ENCODE measurements around the gene TMPRSS11B. TPM values are rescaled to one million over a fixed set of nuclear protein-coding genes. Genes with fewer than 3 reads are reported as not detected.
"Not testable (repeated sequence)": the region's sequence is repeated elsewhere in the genome, so short reads cannot be mapped to it uniquely, and the experiment has no call there.

Gene TMPRSS11B
- total RNA-seq, 1 experiment from 2014 or later: not detected

DNA sequence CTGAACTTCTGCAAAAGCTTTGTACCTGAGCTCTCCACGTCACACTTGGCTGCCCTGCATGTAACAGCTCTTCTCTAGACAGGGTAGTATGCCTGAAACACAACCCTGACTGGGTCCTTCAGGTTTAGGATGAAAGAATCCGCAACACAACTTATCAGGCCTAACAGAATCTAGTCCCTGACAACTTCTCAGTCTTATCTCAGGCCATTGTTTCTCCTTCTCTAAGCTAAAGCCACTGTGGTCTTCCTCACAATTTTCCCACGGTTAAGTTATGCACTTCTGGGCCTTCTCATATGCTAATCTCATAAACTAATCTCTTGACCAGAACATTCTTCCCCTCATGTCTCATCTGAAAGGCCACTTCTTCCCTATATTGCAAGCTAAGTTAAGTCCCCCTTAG lies 10.8 kb upstream of the TMPRSS11B start:
- no peak for DNase-seq
- no peak overlapping the region for H3K4me3 ChIP-seq
- no peaks in the 10 kb centered on the region for H3K36me3 ChIP-seq
- H3K27me3 ChIP-seq: no peaks in the 10 kb centered on the region
- H3K9me3 ChIP-seq: no peaks in the 10 kb centered on the region

DNA sequence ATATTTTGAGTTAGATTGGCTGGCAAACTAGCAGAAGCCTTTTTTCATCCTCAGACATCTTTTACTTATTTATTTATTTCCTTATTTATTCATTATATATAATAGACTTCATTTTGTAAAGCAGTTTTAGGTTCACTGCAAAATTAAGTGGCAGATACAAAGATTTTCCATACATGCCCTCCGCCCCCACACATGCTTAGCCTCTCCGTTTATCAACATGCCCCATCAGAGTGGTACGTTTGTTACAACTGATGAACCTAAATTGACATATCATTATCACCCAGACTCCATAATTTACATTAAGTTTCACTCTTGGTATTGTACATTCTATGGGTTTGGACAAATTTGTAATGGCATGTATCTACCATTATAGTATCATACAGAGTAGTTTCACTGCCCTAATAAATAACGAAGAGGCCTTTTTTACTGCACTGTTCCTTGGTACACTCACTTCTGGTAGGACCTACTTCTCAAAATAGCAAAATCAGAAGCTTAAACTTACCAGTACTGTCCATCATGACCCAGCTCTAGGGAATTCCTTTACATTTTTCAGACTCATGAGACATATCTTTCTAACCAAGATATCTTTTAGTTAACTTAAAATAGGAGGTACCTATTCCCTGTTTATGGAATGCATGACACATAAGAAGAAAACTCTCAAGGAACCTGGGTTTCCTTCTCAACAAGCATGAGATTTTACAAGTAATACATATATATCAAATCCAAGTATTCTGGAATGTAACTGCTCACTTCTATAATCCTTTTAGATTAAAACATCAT lies 4.8 kb upstream of the TMPRSS11B start:
- no peaks in the 10 kb centered on the region for H3K27me3 ChIP-seq
- no peaks in the 10 kb centered on the region for H3K9me3 ChIP-seq
- DNase-seq: no peak
- no peaks in the 10 kb centered on the region for H3K36me3 ChIP-seq
- H3K4me3 ChIP-seq: no peak overlapping the region

DNA sequence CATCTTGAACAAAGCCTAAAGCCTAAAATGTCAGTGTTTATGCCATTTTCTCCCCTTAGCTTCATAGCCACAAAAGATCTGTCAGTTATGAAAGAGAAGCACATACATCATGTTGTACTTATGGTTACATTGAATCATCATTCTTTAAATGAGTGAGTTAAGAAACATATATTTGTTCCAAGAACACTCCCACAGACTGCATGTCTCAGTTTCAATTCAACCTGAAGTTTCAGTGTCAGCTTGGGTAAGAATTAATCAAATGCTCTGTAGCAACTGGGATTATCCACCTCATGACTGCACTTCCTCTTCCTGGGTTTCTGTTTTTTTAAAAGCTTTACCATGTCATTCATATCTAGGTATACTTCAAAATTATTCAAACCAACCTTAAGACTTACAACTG lies 3.9 kb upstream of the TMPRSS11B start:
- Histone ChIP-seq H3K36me3 (no peaks in the 10 kb centered on the region), H3K4me3 (no peak overlapping the region), H3K9me3 (no peaks in the 10 kb centered on the region), H3K27me3 (no peaks in the 10 kb centered on the region)
- no peak for DNase-seq

DNA sequence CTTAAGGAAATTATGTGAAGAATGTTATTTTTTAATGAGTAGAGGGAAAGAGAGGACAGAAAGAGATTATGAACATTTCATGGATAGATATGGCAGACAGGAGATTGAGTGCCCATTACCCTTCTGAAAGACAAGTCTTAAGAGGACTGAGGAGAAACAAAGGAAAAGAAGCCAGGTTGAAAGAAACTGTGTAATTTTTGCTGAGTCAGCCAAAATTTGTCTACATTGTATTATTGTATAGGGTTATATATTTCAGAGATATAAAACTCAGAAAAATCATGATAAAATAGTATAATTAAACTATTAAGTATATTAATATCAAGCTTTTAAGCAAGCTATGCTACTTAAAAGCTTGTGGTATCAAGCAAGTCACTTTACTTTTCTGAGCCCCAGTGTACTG lies 4.9 kb downstream of the TMPRSS11B start:
- H3K36me3 ChIP-seq: no peaks in the 10 kb centered on the region
- no peaks in the 10 kb centered on the region for H3K27me3 ChIP-seq
- DNase-seq: no peak
- H3K9me3 ChIP-seq: no peaks in the 10 kb centered on the region
- H3K4me3 ChIP-seq: no peak overlapping the region

DNA sequence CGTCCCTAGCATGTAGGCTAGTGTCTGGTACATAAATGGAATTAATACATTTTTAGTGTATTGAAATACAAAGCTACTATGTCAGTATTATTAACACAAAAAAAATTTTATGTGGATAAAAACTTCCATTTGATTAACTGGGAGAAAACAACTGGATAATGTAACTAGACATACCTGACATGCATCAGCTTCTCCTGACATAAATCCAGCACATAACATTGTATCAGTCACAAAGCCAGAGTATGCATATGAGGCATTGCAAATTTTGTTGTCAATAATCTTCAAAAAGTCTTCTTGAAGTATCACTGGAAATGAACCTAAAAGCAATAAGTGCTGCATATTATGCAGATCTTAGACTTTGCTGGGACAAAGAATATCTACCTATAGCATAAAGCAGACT lies 16.9 kb downstream of the TMPRSS11B start:
- DNase-seq: no peak
- Histone ChIP-seq H3K36me3 (no peaks in the 10 kb centered on the region), H3K4me3 (no peak overlapping the region), H3K27me3 (no peaks in the 10 kb centered on the region), H3K9me3 (no peaks in the 10 kb centered on the region)

DNA sequence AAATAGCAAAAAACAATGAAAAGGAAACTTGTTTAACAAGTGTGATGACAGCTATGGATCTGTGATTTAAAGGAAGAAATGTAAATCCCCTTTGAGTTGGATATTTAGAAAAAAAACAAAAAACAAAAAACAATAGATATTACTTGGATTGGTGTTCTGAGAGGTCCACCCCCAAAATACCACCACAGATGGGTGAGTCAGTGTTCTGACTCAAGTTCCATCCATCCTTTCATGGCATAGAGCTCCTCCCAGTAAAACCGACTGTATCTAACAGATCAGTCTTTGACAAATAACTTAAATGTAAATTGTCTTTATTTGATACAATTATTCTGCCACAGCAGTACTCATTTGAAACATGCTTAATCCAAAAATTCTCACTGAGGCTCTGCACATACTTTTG lies 27.4 kb downstream of the TMPRSS11B start:
- Histone ChIP-seq H3K36me3 (no peaks in the 10 kb centered on the region), H3K4me3 (no peak overlapping the region), H3K9me3 (no peaks in the 10 kb centered on the region), H3K27me3 (no peaks in the 10 kb centered on the region)
- DNase-seq: no peak

DNA sequence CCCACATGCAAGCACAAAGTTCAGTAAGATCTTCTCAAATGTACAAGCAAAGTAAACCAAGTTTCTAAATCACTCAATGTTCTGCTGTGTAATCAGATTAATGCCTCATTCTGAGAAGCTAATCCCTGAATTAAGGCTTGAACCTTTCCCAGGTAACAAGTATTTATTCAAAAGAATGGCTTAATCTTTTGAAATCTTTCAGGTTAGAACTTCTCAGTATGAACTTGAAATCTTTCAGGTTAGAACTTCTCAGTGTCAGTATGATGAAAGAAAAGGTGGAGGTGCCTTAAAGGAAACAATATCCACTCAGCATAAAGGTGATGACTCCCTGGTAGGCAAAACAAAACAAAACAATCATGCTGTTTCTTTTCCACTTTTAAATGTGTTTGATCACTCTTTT lies 29.0 kb downstream of the TMPRSS11B start:
- no peak overlapping the region for H3K4me3 ChIP-seq
- no peaks in the 10 kb centered on the region for H3K9me3 ChIP-seq
- H3K27me3 ChIP-seq: no peaks in the 10 kb centered on the region
- no peak for DNase-seq
- H3K36me3 ChIP-seq: no peaks in the 10 kb centered on the region

DNA sequence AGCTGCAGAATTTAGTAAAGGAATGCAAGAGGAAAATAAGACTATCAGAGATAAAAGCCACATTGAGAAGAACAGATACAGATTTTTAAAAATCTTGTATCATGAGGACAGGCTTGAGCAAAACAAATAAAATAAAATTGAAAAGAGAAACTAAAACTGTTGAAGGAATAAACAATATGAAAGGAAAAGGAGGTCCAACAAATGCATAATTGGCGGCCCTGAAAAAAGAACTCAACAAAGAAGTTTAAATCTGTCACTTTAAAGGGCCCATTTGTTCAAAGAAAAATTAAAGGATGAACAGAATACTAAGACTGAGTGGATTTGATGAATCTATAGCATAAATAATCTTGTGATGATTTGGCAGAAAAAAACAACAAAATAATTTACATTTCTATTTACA lies 36.5 kb downstream of the TMPRSS11B start:
- Histone ChIP-seq H3K4me3 (no peak overlapping the region), H3K36me3 (no peaks in the 10 kb centered on the region), H3K27me3 (no peaks in the 10 kb centered on the region), H3K9me3 (no peaks in the 10 kb centered on the region)
- DNase-seq: no peak

DNA sequence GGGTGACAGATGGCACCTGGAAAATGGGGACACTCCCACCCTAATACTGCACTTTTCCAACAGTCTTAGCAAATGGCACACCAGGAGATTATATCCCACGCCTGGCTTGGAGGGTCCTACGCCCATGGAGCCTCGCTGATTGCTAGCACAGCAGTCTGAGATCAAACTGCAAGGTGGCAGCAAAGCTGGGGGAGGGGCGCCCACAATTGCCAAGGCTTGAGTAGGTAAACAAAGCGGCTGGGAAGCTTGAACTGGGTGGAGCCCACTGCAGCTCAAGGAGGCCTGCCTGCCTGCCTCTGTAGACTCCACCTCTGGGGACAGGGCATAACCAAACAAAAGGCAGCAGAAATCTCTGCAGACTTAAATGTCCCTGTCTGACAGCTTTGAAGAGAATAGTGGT lies 51.2 kb downstream of the TMPRSS11B start:
- H3K27me3 ChIP-seq, H3K4me3 ChIP-seq, H3K36me3 ChIP-seq, DNase-seq, H3K9me3 ChIP-seq: not testable (repeated sequence)

DNA sequence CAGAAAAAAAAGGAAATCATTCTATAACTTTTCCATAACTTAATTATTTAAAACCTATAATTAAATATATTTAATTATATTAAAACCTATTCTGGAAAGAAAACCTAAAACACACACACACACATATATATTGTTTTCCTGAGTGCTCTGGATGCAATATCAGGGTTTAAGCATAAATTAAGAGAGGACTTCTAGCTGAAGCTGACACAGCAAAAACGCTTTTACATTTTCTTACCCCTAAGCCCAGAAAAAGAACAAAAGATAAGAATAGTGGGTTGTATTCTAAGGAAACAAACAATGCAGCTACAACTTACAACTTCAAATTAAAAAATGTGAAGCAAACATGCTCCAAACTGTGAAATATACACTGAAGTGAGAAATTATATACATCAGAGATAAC lies 52.3 kb downstream of the TMPRSS11B start:
- Histone ChIP-seq H3K36me3 (no peaks in the 10 kb centered on the region), H3K4me3 (no peak overlapping the region), H3K9me3 (no peaks in the 10 kb centered on the region), H3K27me3 (no peaks in the 10 kb centered on the region)
- DNase-seq: no peak

DNA sequence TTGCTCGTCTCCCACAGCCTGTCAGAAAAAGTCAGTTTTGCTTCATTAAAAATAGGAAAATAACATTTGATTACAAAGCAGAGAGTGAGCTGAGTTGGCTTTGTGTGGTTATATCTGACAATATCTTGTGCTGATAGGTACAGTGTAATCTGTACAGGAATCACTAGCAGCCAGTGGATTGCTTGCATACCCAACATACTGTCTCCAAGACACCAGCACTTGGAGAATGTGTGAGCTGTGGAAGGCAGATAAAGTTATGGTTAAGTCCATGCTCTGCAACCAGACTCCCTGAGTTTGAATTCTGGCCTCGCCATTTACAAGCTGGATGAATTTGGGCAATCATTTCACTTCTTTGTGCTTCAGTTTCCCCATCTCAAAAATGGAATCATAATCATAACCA lies 58.3 kb downstream of the TMPRSS11B start:
- no peaks in the 10 kb centered on the region for H3K36me3 ChIP-seq
- no peak for DNase-seq
- no peaks in the 10 kb centered on the region for H3K27me3 ChIP-seq
- H3K4me3 ChIP-seq: no peak overlapping the region
- H3K9me3 ChIP-seq: no peaks in the 10 kb centered on the region

DNA sequence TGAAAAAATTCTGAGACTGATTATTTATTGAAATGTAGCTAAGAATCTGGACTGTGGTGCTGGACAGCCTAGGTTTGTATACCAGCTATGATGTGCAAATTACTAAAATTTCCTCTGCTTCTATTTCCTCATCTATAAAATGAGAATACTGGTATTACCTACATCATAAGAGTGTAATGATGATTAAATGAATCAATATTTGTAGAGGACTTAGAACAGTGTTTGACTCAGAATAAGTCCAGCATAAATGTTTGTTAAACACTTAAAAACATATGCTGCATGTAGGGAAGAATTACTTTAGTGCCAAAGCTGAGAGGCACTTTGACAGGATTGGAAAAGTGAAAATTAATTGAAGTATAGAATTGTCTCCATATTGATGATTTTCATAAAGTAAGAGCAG lies 60.6 kb downstream of the TMPRSS11B start:
- H3K36me3 ChIP-seq: no peaks in the 10 kb centered on the region
- H3K27me3 ChIP-seq: no peaks in the 10 kb centered on the region
- H3K4me3 ChIP-seq: no peak overlapping the region
- H3K9me3 ChIP-seq: no peaks in the 10 kb centered on the region
- DNase-seq: no peak

DNA sequence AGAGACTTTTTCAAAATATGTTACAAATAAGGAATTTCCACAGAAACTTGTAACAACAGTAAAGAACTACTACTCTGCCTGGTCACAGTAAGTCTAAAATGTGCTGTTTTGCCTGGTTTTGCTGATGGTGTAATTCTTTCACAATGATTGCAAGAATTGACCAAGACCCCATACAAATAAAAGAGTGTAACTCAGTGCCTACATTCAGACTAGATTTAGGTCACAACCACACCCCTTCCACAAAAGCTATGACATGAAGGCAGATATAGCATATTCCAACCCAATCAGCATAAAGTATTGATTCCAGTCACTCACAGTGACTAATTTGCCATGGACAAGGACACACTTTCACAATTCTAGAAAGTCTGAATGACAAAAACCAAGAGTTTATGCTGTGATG lies 62.1 kb downstream of the TMPRSS11B start:
- no peak overlapping the region for H3K4me3 ChIP-seq
- DNase-seq: no peak
- H3K27me3 ChIP-seq: no peaks in the 10 kb centered on the region
- H3K9me3 ChIP-seq: no peaks in the 10 kb centered on the region
- H3K36me3 ChIP-seq: no peaks in the 10 kb centered on the region

DNA sequence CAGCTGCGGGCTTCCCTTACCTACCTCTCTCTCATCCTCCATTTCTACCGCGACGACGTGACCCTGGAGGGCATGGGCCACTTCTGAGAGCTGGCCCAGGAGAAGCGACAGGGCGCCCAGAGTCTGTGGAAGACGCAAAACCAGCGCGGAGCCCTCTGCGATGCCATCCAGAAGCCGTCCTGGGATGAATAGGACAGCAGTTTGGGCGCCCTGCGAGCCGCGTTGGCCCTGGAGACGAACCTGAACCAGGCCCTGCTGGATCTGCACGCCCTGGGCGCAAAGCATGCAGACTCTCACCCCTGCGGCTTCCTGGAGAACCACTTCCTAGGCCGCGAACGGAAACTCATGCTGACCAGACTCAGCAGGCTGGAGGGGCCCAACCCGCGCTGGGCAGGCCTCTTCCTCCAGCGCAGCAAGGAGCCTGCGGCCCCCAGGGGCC lies 63.1 kb downstream of the TMPRSS11B start:
- Histone ChIP-seq H3K27me3 (no peaks in the 10 kb centered on the region), H3K36me3 (no peaks in the 10 kb centered on the region), H3K4me3 (no peak overlapping the region), H3K9me3 (no peaks in the 10 kb centered on the region)
- no peak for DNase-seq

DNA sequence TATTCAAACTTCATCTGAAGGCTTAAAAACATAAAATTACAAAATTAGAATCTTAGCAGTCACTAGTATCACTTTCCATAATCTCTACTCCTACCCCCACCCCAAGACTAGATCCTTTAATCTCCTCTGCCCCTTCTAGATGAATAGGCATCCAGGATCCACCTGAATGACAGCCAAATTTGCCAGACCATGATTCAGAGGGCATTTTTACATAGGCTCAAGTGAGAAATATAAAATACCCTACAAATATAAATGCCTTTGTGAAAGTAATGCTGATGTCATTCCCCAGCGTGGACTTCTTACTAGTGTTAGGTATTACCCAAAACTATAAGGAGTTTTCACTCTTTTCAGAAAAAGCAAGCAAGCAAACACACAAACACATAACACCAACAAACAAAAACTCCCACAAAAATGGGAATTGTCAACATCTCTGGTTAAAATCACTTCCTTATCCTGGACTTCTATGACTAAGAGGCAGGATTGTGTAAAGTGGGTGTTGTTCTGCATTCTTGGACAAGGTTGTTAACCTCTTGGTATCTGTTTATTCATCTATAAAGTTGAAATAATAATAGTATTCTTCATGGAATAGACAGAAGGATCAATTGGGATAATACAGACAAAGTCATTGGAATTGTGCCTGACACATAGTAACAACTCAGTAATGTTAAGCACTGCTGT lies 64.5 kb downstream of the TMPRSS11B start:
- peak; percentile 2 for DNase-seq
- Histone ChIP-seq H3K27me3 (no peaks in the 10 kb centered on the region), H3K9me3 (no peaks in the 10 kb centered on the region), H3K36me3 (no peaks in the 10 kb centered on the region), H3K4me3 (no peak overlapping the region)

DNA sequence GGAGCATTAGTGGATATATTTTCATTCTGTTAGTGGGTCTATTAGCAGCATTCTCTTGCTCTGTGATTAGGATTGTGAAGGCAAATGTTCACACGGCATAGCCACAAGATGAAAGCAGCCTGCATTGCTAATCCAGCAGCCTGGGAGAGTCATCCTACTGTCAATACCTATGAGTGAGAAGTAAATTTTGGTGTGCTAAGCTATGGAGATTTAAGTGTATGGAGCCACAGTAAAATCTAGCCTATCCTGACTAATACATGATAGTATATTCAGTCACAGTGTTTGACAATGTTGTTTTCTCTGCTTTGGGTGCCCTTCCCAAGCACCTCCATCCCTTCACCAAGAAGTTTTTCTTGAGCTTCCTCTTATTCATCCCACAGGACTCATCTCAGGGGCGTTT lies 68.6 kb downstream of the TMPRSS11B start:
- no peak for DNase-seq
- Histone ChIP-seq H3K4me3 (no peak overlapping the region), H3K27me3 (no peaks in the 10 kb centered on the region), H3K9me3 (no peaks in the 10 kb centered on the region), H3K36me3 (no peaks in the 10 kb centered on the region)

Data from MG63 (cell line).